ENCODE measurements around the gene C9orf40. TPM values are rescaled to one million over a fixed set of nuclear protein-coding genes. Genes with fewer than 3 reads are reported as not detected.

Gene C9orf40
- total and polyA plus RNA-seq, 7 donors = 1.9 to 7.9 (median 2.6) TPM

- Histone ChIP-seq H3K27me3 (ENCODE audit: insufficient read depth in 3 of 3, low read length in 2 of 3) (no peaks in the 10 kb centered on the region), H3K9me3 (no peaks in the 10 kb centered on the region), H3K27ac (no peak overlapping the region), H3K36me3 (ENCODE audit: insufficient read depth in 1 of 2, low read depth in 1 of 2) (no peaks in the 10 kb centered on the region), H3K4me3 (no peak overlapping the region), H3K4me1 (no peaks in the 10 kb centered on the region)
- no peak for ATAC-seq
- DNase-seq = no peak
- WGBS, 3 donors = 86 to 96% (median 95%) methylated on average over 1 of the region's 1 CpG
- intact Hi-C loops (cut with DNase I) = no loop called here
- TF ChIP-seq CTCF (IDR thresholded peaks at IDR 0.05) = no peak
These were observed 31.0 kb downstream of the C9orf40 start for GRCh38 chr9:74921737-74922136.

GRCh38 chr9:74920944-74921626 is 31.6 kb downstream of the C9orf40 start:
- Histone ChIP-seq H3K36me3 (ENCODE audit: insufficient read depth in 1 of 2, low read depth in 1 of 2) (no peaks in the 10 kb centered on the region), H3K27ac (no peak overlapping the region), H3K9me3 (no peaks in the 10 kb centered on the region), H3K4me3 (no peak overlapping the region), H3K27me3 (ENCODE audit: insufficient read depth in 3 of 3, low read length in 2 of 3) (no peaks in the 10 kb centered on the region), H3K4me1 (no peaks in the 10 kb centered on the region)
- 80 to 85% (median 83%) methylated on average over 3 of the region's 3 CpGs for WGBS, 3 donors
- TF ChIP-seq CTCF (IDR thresholded peaks at IDR 0.05) = no peak
- no peak for ATAC-seq
- intact Hi-C loops (cut with DNase I) = no loop called here
- DNase-seq = no peak

- Histone ChIP-seq H3K9me3 (no peaks in the 10 kb centered on the region), H3K27me3 (ENCODE audit: insufficient read depth in 3 of 3, low read length in 2 of 3) (no peaks in the 10 kb centered on the region), H3K27ac (no peak overlapping the region), H3K4me1 (no peaks in the 10 kb centered on the region), H3K4me3 (no peak overlapping the region), H3K36me3 (ENCODE audit: insufficient read depth in 1 of 2, low read depth in 1 of 2) (no peaks in the 10 kb centered on the region)
- intact Hi-C loops (cut with DNase I) = no loop called here
- TF ChIP-seq CTCF (IDR thresholded peaks at IDR 0.05) = no peak
- 85 to 96% (median 91%) methylated on average over 2 of the region's 2 CpGs for WGBS, 3 donors
- DNase-seq = no peak
- no peak for ATAC-seq
These were observed 42.7 kb downstream of the C9orf40 start for GRCh38 chr9:74910036-74910435.

GRCh38 chr9:74908665-74909064 is 44.0 kb downstream of the C9orf40 start:
- H3K4me1 ChIP-seq = no peaks in the 10 kb centered on the region
- intact Hi-C loops (cut with DNase I) = no loop called here
- 64 to 90% (median 85%) methylated on average over 4 of the region's 4 CpGs for WGBS, 3 donors
- no peaks in the 10 kb centered on the region for H3K27me3 ChIP-seq (ENCODE audit: insufficient read depth in 3 of 3, low read length in 2 of 3)
- no peak for TF ChIP-seq CTCF (IDR thresholded peaks at IDR 0.05)
- no peaks in the 10 kb centered on the region for H3K36me3 ChIP-seq (ENCODE audit: insufficient read depth in 1 of 2, low read depth in 1 of 2)
- ATAC-seq (no peak), DNase-seq (no peak)
- H3K4me3 ChIP-seq = no peak overlapping the region
- no peak overlapping the region for H3K27ac ChIP-seq
- no peaks in the 10 kb centered on the region for H3K9me3 ChIP-seq

- H3K9me3 ChIP-seq = no peaks in the 10 kb centered on the region
- DNase-seq (no peak), ATAC-seq (no peak)
- H3K4me1 ChIP-seq = no peaks in the 10 kb centered on the region
- H3K27me3 ChIP-seq (ENCODE audit: insufficient read depth in 3 of 3, low read length in 2 of 3) = no peaks in the 10 kb centered on the region
- 73 to 80% (median 79%) methylated on average over 3 of the region's 3 CpGs for WGBS, 3 donors
- intact Hi-C loops (cut with DNase I) = no loop called here
- no peak overlapping the region for H3K27ac ChIP-seq
- no peak overlapping the region for H3K4me3 ChIP-seq
- H3K36me3 ChIP-seq (ENCODE audit: insufficient read depth in 1 of 2, low read depth in 1 of 2) = no peaks in the 10 kb centered on the region
- TF ChIP-seq CTCF (IDR thresholded peaks at IDR 0.05) = no peak
These were observed 45.6 kb downstream of the C9orf40 start for GRCh38 chr9:74907085-74907484.

All from psoas muscle (tissue), 8 donors.